GM23338 (cell line): ENCODE results near the gene VSIG10L. TPM values are rescaled to one million over a fixed set of nuclear protein-coding genes. Genes with fewer than 3 reads are reported as not detected.
A peak's percentile ranks its signal among the peaks of the same experiment; 100 is the strongest.

ENCODE experiments used
- ATAC-seq: fragments of 200-7000 bp; cut with Tn5 transposase; 3 replicates; pipeline ENCODE4 v1.9.1; 2020
- DNase-seq: peaks from one replicate; pipeline ENCODE4 v3.0.0-alpha.2; 2015; ENCODE audit warnings: low spot score
- H2AFZ ChIP-seq: fragments of 200-600 bp; sonication (generic); 2 replicates; pipeline ENCODE4 v1.8.0; 2016; ENCODE audit warnings: antibody characterized with exemption, mild to moderate bottlenecking, moderate library complexity
- H3F3A ChIP-seq: fragments of 200-600 bp; sonication (generic); replicated peaks from 2 replicates; pipeline ENCODE4 v1.8.0; 2017; ENCODE audit warnings: antibody characterized with exemption, mixed run types, low read depth
- H3K27ac ChIP-seq: fragments of 200-600 bp; sonication (generic); 2 replicates; pipeline ENCODE4 v1.6.1; 2016; ENCODE audit warnings: low read depth
- H3K27me3 ChIP-seq: fragments of 200-600 bp; sonication (generic); 2 replicates; pipeline ENCODE4 v1.8.0; 2016; ENCODE audit warnings: mild to moderate bottlenecking, mixed run types, moderate library complexity; ENCODE audit not compliant: insufficient read depth
- H3K36me3 ChIP-seq: fragments of 200-600 bp; sonication (generic); 2 replicates; pipeline ENCODE4 v1.8.0; 2016; ENCODE audit warnings: mild to moderate bottlenecking; ENCODE audit not compliant: insufficient read depth
- H3K4me1 ChIP-seq: fragments of 200-600 bp; sonication (generic); 2 replicates; pipeline ENCODE4 v1.8.0; 2016; ENCODE audit warnings: mild to moderate bottlenecking, moderate library complexity; ENCODE audit not compliant: insufficient read depth
- H3K4me2 ChIP-seq: fragments of 200-600 bp; sonication (generic); 2 replicates; pipeline ENCODE4 v1.7.1; 2017; ENCODE audit warnings: mixed run types
- H3K4me3 ChIP-seq: fragments of 200-600 bp; sonication (generic); 2 replicates; pipeline ENCODE4 v1.6.1; 2016; ENCODE audit warnings: mixed run types
- H3K79me2 ChIP-seq: fragments of 200-600 bp; sonication (generic); replicated peaks from 2 replicates; pipeline ENCODE4 v1.8.0; 2017; ENCODE audit warnings: mild to moderate bottlenecking; ENCODE audit not compliant: insufficient read depth
- H3K9me2 ChIP-seq: fragments of 200-600 bp; sonication (generic); 2 replicates; pipeline ENCODE4 v1.8.0; 2017; ENCODE audit not compliant: insufficient read depth
- H4K20me1 ChIP-seq: fragments of 200-600 bp; sonication (generic); replicated peaks from 2 replicates; pipeline ENCODE4 v1.8.0; 2017; ENCODE audit warnings: mild to moderate bottlenecking; ENCODE audit not compliant: insufficient read depth
- H3K27ac Mint-ChIP-seq: 2 replicates; pipeline ENCODE4 v1.8.0; 2020; ENCODE audit warnings: inconsistent platforms, mild to moderate bottlenecking, moderate library complexity, mixed read lengths
- H3K27me3 Mint-ChIP-seq: 3 replicates; pipeline ENCODE4 v1.8.0; 2022; ENCODE audit warnings: low read depth, mild to moderate bottlenecking, moderate library complexity, mixed read lengths, inconsistent platforms; ENCODE audit not compliant: insufficient read depth, poor library complexity
- H3K36me3 Mint-ChIP-seq: 3 replicates; pipeline ENCODE4 v1.8.0; 2021; ENCODE audit warnings: low read depth, mild to moderate bottlenecking, inconsistent platforms, moderate library complexity, mixed read lengths
- H3K4me1 Mint-ChIP-seq: 3 replicates; pipeline ENCODE4 v1.8.0; 2020; ENCODE audit warnings: mild to moderate bottlenecking, inconsistent platforms, mixed read lengths
- H3K4me3 Mint-ChIP-seq: 3 replicates; pipeline ENCODE4 v1.8.0; 2021; ENCODE audit warnings: moderate library complexity, mild to moderate bottlenecking, inconsistent platforms, mixed read lengths
- H3K9me3 Mint-ChIP-seq: 3 replicates; pipeline ENCODE4 v1.8.0; 2020; ENCODE audit warnings: moderate library complexity, mild to moderate bottlenecking, inconsistent platforms, mixed read lengths
- CREB1 ChIP-seq: fragments of 250-450 bp; sonication (Bioruptor Pico); IDR thresholded peaks from 2 replicates; pipeline ENCODE4 v1.5.0; 2020; ENCODE audit warnings: low read depth, mild to moderate bottlenecking, moderate library complexity
- EZH2 ChIP-seq: fragments of 200-600 bp; sonication (generic); IDR thresholded peaks from one replicate; pipeline ENCODE4 v1.8.0; 2017; ENCODE audit warnings: antibody characterized with exemption, mild to moderate bottlenecking, low read depth; ENCODE audit not compliant: unreplicated experiment
- JUNB ChIP-seq: IDR thresholded peaks from one replicate; pipeline ENCODE4 v1.6.1; 2016; ENCODE audit warnings: antibody characterized with exemption; ENCODE audit not compliant: unreplicated experiment
- NANOG ChIP-seq: IDR thresholded peaks from 2 replicates; pipeline ENCODE4 v1.6.1; 2016; ENCODE audit warnings: antibody characterized with exemption, borderline replicate concordance
- POLR2AphosphoS5 ChIP-seq: IDR thresholded peaks from 2 replicates; pipeline ENCODE4 v1.6.1; 2016; ENCODE audit warnings: antibody characterized with exemption, low read depth
- REST ChIP-seq: IDR thresholded peaks from one replicate; pipeline ENCODE4 v1.6.1; 2018; ENCODE audit warnings: antibody characterized with exemption; ENCODE audit not compliant: unreplicated experiment
- STAT1 ChIP-seq: IDR thresholded peaks from one replicate; pipeline ENCODE4 v1.6.1; 2016; ENCODE audit warnings: antibody characterized with exemption; ENCODE audit not compliant: unreplicated experiment
- ZNF331 ChIP-seq: fragments of 250-450 bp; sonication (Bioruptor Pico); IDR thresholded peaks from 2 replicates; pipeline ENCODE4 v1.5.0; 2020; ENCODE audit warnings: low read depth, mild to moderate bottlenecking, moderate library complexity
- ZNF462 ChIP-seq: fragments of 250-450 bp; sonication (Bioruptor Pico); IDR thresholded peaks from 2 replicates; pipeline ENCODE4 v1.5.0; 2020; ENCODE audit warnings: mild to moderate bottlenecking, moderate library complexity
- polyA plus RNA-seq: library from polyadenylated mRNA; unstranded; fragments of >200 nt; fragmentation: Nextera tagmentation; extraction: Ambion mirVana; gene quantifications from 2 replicates; pipeline ENCODE4 v1.2.1, GENCODE V29; 2016
- total RNA-seq: library from RNA; depleted of rRNA; stranded (reverse); fragments of >200 nt; shearing (Covaris generic); gene quantifications from 2 replicates; pipeline ENCODE4 v1.2.3, GENCODE V29; 2014

The VSIG10L gene
- total and polyA plus RNA-seq, 2 experiments from 2014 or later = 9.6 to 10.4 TPM

- Mint-ChIP-seq H3K4me3 (no peak overlapping the region), H3K4me1 (peaks cover 6% of the 10 kb centered on the region), H3K27ac (no peak overlapping the region), H3K27me3 (peaks cover 13% of the 10 kb centered on the region), H3K9me3 (peaks cover 3% of the 10 kb centered on the region; the same call in 2 of the 3 replicates), H3K36me3 (peaks cover 12% of the 10 kb centered on the region)
- Histone ChIP-seq H3K4me1 (no peaks in the 10 kb centered on the region; the same call in 1 of the 2 replicates), H3K36me3 (no peaks in the 10 kb centered on the region), H3F3A (no peaks in the 10 kb centered on the region), H3K4me2 (no peak overlapping the region), H3K9me2 (no peaks in the 10 kb centered on the region), H3K27me3 (no peaks in the 10 kb centered on the region), H2AFZ (no peak overlapping the region), H3K79me2 (no peaks in the 10 kb centered on the region), H3K4me3 (no peak overlapping the region), H3K27ac (no peak overlapping the region), H4K20me1 (no peaks in the 10 kb centered on the region; the same call in 1 of the 2 replicates)
- DNase-seq (no peak), ATAC-seq (peak; percentile 71)
- TF ChIP-seq ZNF331 (CRISPR knock-in tag) (no peak), CREB1 (CRISPR knock-in tag) (no peak), POLR2AphosphoS5 (no peak), JUNB (no peak), STAT1 (no peak), REST (peak; percentile 80)
Observed at GRCh38 chr19:51318687-51319648, 23.0 kb downstream of the VSIG10L start.

GRCh38 chr19:51317968-51318367, 24.0 kb downstream of the VSIG10L start:
- H3K4me1 ChIP-seq = peaks cover 4% of the 10 kb centered on the region
- H3K79me2 ChIP-seq = no peaks in the 10 kb centered on the region
- H4K20me1 ChIP-seq = no peaks in the 10 kb centered on the region; the same call in 1 of the 2 replicates
- Mint-ChIP-seq H3K27ac (no peak overlapping the region), H3K36me3 (peaks cover 18% of the 10 kb centered on the region), H3K9me3 (peaks cover 7% of the 10 kb centered on the region), H3K4me1 (peaks cover 12% of the 10 kb centered on the region), H3K27me3 (peaks cover 8% of the 10 kb centered on the region), H3K4me3 (no peak overlapping the region)
- no peak overlapping the region for H3K4me2 ChIP-seq
- no peak for DNase-seq
- H3K4me3 ChIP-seq = no peak overlapping the region
- no peaks in the 10 kb centered on the region for H3K9me2 ChIP-seq
- no peak for ATAC-seq
- H2AFZ ChIP-seq = no peak overlapping the region
- no peak overlapping the region for H3K27ac ChIP-seq
- no peaks in the 10 kb centered on the region for H3F3A ChIP-seq
- H3K27me3 ChIP-seq = no peaks in the 10 kb centered on the region
- no peaks in the 10 kb centered on the region for H3K36me3 ChIP-seq
- TF ChIP-seq ZNF462 (no peak), POLR2AphosphoS5 (no peak), STAT1 (no peak), NANOG (no peak), EZH2 (no peak), CREB1 (CRISPR knock-in tag) (no peak)
